B cell (primary cell): Measurements from ENCODE around the gene AEBP1. TPM values are rescaled to one million over a fixed set of nuclear protein-coding genes. Genes with fewer than 3 reads are reported as not detected.
A peak's percentile ranks its signal among the peaks of the same experiment; 100 is the strongest.

Experiments used
- ATAC-seq: fragments of 200-7000 bp; cut with Tn5 transposase; one replicate; pipeline ENCODE4 v1.10.0; 2021; ENCODE audit warnings: low read depth, mild to moderate bottlenecking, moderate number of reproducible peaks, moderate library complexity
- CTCF ChIA-PET: fragments of 350-600 bp; sonication (Branson Sonifier 250); formaldehyde crosslinking; loops from one replicate; lab custom pipeline; 2021; ENCODE audit warnings: antibody characterized with exemption, inconsistent platforms; lab: Charles Lee
- POLR2A ChIA-PET: fragments of 350-600 bp; sonication (Branson Sonifier 250); formaldehyde crosslinking; loops from one replicate; lab custom pipeline; 2021; ENCODE audit warnings: antibody characterized with exemption; lab: Charles Lee
- DNase-seq: peaks from one replicate; pipeline ENCODE4 v3.0.0; 2013
- H2AFZ ChIP-seq: 2 replicates; pipeline ENCODE4 v1.6.1; 2012; ENCODE audit warnings: mild to moderate bottlenecking, low read depth, low read length; ENCODE audit not compliant: insufficient read depth, poor library complexity, severe bottlenecking
- H3K27ac ChIP-seq, 2 donors: 1 replicate in 1 of 2; 2 replicates in 1 of 2; pipeline ENCODE4 v1.5.1; 2012 to 2013; ENCODE audit warnings: low read length in 2 of 2, mild to moderate bottlenecking in 2 of 2, moderate library complexity in 1 of 2
- H3K27me3 ChIP-seq, 4 experiments: fragments of 200-600 bp in 1 of 4; sonication (generic) in 1 of 4; replicated peaks in 1 of 4; 1 replicate in 2 of 4; 2 replicates in 2 of 4; pipeline versions ENCODE4 v1.6.1 to v1.7.0; 2013 to 2016; ENCODE audit warnings: low read length in 3 of 4, mild to moderate bottlenecking in 2 of 4, mixed read lengths in 1 of 4, moderate library complexity in 1 of 4; ENCODE audit not compliant: insufficient read depth in 4 of 4, control insufficient read depth in 3 of 4; ENCODE audit errors: control extremely low read depth in 1 of 4
- H3K36me3 ChIP-seq, 2 experiments: replicated peaks in 1 of 2; 1 replicate in 1 of 2; 2 replicates in 1 of 2; pipeline versions ENCODE4 v1.6.1 to v1.7.1; 2013; ENCODE audit warnings: low read length in 1 of 2; ENCODE audit not compliant: insufficient read depth in 2 of 2, control insufficient read depth in 1 of 2; ENCODE audit errors: control extremely low read depth in 1 of 2, extremely low read depth in 1 of 2
- H3K4me1 ChIP-seq, 2 donors: fragments of 200-600 bp in 1 of 2; sonication (generic) in 1 of 2; 1 replicate in 1 of 2; 2 replicates in 1 of 2; pipeline versions ENCODE4 v1.5.1 to v1.6.1; 2013 to 2017; ENCODE audit warnings: low read length in 2 of 2; ENCODE audit not compliant: control insufficient read depth in 2 of 2, insufficient read depth in 2 of 2
- H3K4me2 ChIP-seq: replicated peaks from 2 replicates; pipeline ENCODE3; 2012; ENCODE audit warnings: mild to moderate bottlenecking, low read depth, low read length; ENCODE audit not compliant: poor library complexity, severe bottlenecking
- H3K4me3 ChIP-seq, 5 experiments: fragments of 200-600 bp in 1 of 5; sonication (generic) in 1 of 5; 1 replicate in 3 of 5; 2 replicates in 2 of 5; pipeline versions ENCODE4 v1.5.1 to v1.7.0; 2011 to 2016; ENCODE audit warnings: low read length in 4 of 5, mild to moderate bottlenecking in 4 of 5, low read depth in 2 of 5, control low read depth in 1 of 5, moderate library complexity in 1 of 5; ENCODE audit not compliant: insufficient read depth in 1 of 5; ENCODE audit errors: control extremely low read depth in 1 of 5, extremely low read depth in 1 of 5
- H3K79me2 ChIP-seq: fragments of 200-600 bp; sonication (generic); one replicate; pipeline ENCODE4 v1.6.0; 2016; ENCODE audit warnings: low read length; ENCODE audit not compliant: control insufficient read depth, insufficient read depth
- H3K9ac ChIP-seq: fragments of 200-600 bp; sonication (generic); 2 replicates; pipeline ENCODE4 v1.6.1; 2017; ENCODE audit warnings: mild to moderate bottlenecking, low read length, moderate library complexity
- H3K9me3 ChIP-seq, 3 donors: one replicate each; pipeline versions ENCODE4 v1.6.1 to v1.7.1; 2013; ENCODE audit warnings: low read length in 2 of 3; ENCODE audit not compliant: control insufficient read depth in 2 of 3, insufficient read depth in 1 of 3; ENCODE audit errors: control extremely low read depth in 1 of 3
- H4K20me1 ChIP-seq: 2 replicates; pipeline ENCODE4 v1.6.0; 2012; ENCODE audit warnings: mild to moderate bottlenecking, low read length; ENCODE audit not compliant: insufficient read depth, control insufficient read depth, poor library complexity, severe bottlenecking
- H3K27ac Mint-ChIP-seq: one replicate; pipeline ENCODE4 v1.8.0; 2021; ENCODE audit warnings: mixed read lengths
- H3K27me3 Mint-ChIP-seq: one replicate; pipeline ENCODE4 v1.8.0; 2021; ENCODE audit warnings: mixed read lengths
- H3K4me1 Mint-ChIP-seq: one replicate; pipeline ENCODE4 v1.8.0; 2021; ENCODE audit warnings: mixed read lengths
- H3K4me3 Mint-ChIP-seq: one replicate; pipeline ENCODE4 v1.8.0; 2021; ENCODE audit warnings: mixed read lengths
- H3K9me3 Mint-ChIP-seq: one replicate; pipeline ENCODE4 v1.8.0; 2022; ENCODE audit warnings: mixed read lengths; ENCODE audit not compliant: insufficient read depth
- CTCF ChIP-seq: fragments of 200-600 bp; IDR thresholded peaks from one replicate; pipeline ENCODE4 v1.8.0; 2022; ENCODE audit warnings: antibody characterized with exemption, mild to moderate bottlenecking
- EZH2 ChIP-seq: IDR thresholded peaks from 2 replicates; pipeline ENCODE4 v1.6.1; 2012; ENCODE audit warnings: borderline replicate concordance, low read depth, mild to moderate bottlenecking, moderate library complexity, low read length; ENCODE audit not compliant: insufficient read depth, poor library complexity, severe bottlenecking
- WGBS: methylation state at CpG from one replicate; pipeline ENCODE4 v1.1.5; 2013; ENCODE audit warnings: missing lambda C conversion rate; ENCODE audit not compliant: insufficient coverage; 5-methylcytosine and 5-hydroxymethylcytosine counted together
- intact Hi-C: fragments of 100-400 bp; cut with micrococcal nuclease; formaldehyde crosslinking; loops from one replicate; pipeline ENCODE4 v1.10.0; 2022
- polyA plus RNA-seq: library from polyadenylated mRNA; depleted of rRNA; stranded (reverse); fragments of >200 nt; gene quantifications from 2 replicates; pipeline ENCODE4 v1.2.3, GENCODE V29; 2012
- total RNA-seq, 2 donors: library from RNA; stranded (reverse); fragments of 120-200 nt in 1 of 2; gene quantifications; 1 replicate in 1 of 2; 2 replicates in 1 of 2; pipeline versions ENCODE4 v1.2.3 to v1.2.4, GENCODE V29; 2013 to 2022

Gene AEBP1
- total and polyA plus RNA-seq, 2 donors (not counting 1 experiment from before 2014, with no cell fraction given): 20.2 to 36.7 TPM

DNA sequence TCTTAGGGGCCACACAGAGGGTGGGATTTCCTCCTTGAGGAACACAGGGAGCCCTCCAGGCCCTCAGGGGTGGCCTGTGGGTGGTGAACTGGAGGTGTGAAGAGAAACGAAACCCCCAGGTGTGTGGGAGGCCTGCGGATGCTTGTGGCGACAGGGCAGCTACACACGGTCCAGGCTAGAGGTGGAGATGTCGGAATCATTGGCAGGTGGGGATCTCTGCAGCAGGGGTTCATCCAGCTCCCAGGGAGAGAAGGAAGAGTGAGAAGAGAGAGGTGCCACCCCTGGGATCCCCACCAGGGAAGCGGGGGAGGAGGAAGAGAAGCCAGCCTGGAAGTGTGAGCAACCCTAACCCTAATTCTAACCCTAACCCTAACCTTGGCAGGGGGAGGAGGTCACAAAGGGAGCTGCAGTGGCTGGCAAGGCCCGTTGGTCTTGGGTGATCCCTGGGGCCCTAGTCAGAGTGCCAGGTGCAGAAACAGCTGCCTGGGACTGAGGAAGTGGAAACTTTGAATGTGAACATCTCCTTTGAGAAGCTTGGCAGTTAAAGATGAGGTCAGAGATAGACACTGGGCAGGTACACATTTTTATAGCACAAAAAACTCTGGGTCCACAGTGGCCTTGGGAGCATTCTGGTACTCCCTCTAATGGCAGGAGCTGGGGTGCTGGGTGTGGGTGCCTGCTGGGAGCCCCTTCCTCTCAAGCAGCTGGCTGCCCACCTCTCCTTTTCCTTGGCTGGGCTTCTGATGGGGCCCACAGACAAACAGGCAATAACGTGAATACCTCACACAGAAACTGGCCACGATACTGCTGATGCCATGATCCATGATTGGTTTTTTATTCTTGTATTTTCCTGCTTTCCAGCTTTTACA lies 6.8 kb upstream of the AEBP1 start:
- H3K4me3 Mint-ChIP-seq: peak overlapping the region; percentile 57
- WGBS: 7% methylated on average over 8 of the region's 9 CpGs

More for the DNA sequence above, 6.8 kb upstream of the AEBP1 start:
- peak overlapping the region; percentile 87 for H3K27ac Mint-ChIP-seq
- POLR2A ChIA-PET: interaction anchor here (0.9 to 2.1 kb wide), 5 partner anchors 16 to 104 kb away, joined by 3 to 21 read pairs (median 3); partner anchors contain the start of genes DBNL, POLD2 and YKT6
- Histone ChIP-seq H3K4me3 (no peak overlapping the region), H2AFZ (peak overlapping the region; percentile 34), H3K9me3 (peaks cover 0 to 3% (median 0%) of the 10 kb centered on the region in 3 donors), H3K27me3 (no peaks in the 10 kb centered on the region), H4K20me1 (no peaks in the 10 kb centered on the region), H3K79me2 (no peaks in the 10 kb centered on the region), H3K4me2 (peak overlapping the region; percentile 57), H3K27ac (peak overlapping the region; percentile 78 to 84), H3K9ac (no peak overlapping the region), H3K4me1 (peaks cover 40 to 83% of the 10 kb centered on the region in 2 donors), H3K36me3 (no peaks in the 10 kb centered on the region)
- TF ChIP-seq CTCF (no peak), EZH2 (no peak)
- peak; percentile 80 for DNase-seq
- intact Hi-C loops: loop anchor here (1.0 to 2.0 kb wide), 3 partner anchors 15 to 38 kb away; partner anchors contain the start of genes POLD2 and POLM
- ATAC-seq: peak; percentile 87
- H3K9me3 Mint-ChIP-seq: no peaks in the 10 kb centered on the region
- CTCF ChIA-PET: interaction anchor here (1.0 to 1.3 kb wide), 5 partner anchors 10 to 104 kb away, joined by 3 to 4 read pairs (median 3); no protein-coding TSS in a partner anchor
- H3K27me3 Mint-ChIP-seq: no peaks in the 10 kb centered on the region
- peaks cover 77% of the 10 kb centered on the region for H3K4me1 Mint-ChIP-seq
